Measurements from ENCODE around the gene HAAO. TPM values are rescaled to one million over a fixed set of nuclear protein-coding genes. Genes with fewer than 3 reads are reported as not detected.

The HAAO gene
- total RNA-seq, 2 donors from 2014 or later, result 1.4 to 2.6 TPM

- H3K36me3 ChIP-seq, result no peaks in the 10 kb centered on the region
- H3K27ac ChIP-seq, result no peak overlapping the region
- no peak for DNase-seq (ENCODE audit: low spot score)
- H3K4me1 ChIP-seq, result peaks cover 0 to 35% of the 10 kb centered on the region in 2 donors
- H3K27me3 ChIP-seq, result no peaks in the 10 kb centered on the region
- H3K4me3 ChIP-seq, result no peak overlapping the region
- TF ChIP-seq, protein P1, sequence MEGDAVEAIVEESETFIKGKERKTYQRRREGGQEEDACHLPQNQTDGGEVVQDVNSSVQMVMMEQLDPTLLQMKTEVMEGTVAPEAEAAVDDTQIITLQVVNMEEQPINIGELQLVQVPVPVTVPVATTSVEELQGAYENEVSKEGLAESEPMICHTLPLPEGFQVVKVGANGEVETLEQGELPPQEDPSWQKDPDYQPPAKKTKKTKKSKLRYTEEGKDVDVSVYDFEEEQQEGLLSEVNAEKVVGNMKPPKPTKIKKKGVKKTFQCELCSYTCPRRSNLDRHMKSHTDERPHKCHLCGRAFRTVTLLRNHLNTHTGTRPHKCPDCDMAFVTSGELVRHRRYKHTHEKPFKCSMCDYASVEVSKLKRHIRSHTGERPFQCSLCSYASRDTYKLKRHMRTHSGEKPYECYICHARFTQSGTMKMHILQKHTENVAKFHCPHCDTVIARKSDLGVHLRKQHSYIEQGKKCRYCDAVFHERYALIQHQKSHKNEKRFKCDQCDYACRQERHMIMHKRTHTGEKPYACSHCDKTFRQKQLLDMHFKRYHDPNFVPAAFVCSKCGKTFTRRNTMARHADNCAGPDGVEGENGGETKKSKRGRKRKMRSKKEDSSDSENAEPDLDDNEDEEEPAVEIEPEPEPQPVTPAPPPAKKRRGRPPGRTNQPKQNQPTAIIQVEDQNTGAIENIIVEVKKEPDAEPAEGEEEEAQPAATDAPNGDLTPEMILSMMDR (IDR thresholded peaks at IDR 0.05), result no peak
- H3K9me3 ChIP-seq, result no peaks in the 10 kb centered on the region
Measured at GRCh38 chr2:42789751-42790150, 2.6 kb downstream of the HAAO start.

GRCh38 chr2:42788882-42789281 lies 3.5 kb downstream of the HAAO start:
- H3K36me3 ChIP-seq, result no peaks in the 10 kb centered on the region
- no peaks in the 10 kb centered on the region for H3K9me3 ChIP-seq
- DNase-seq (ENCODE audit: low spot score), result no peak
- H3K4me1 ChIP-seq, result peaks cover 0 to 32% of the 10 kb centered on the region in 2 donors
- no peaks in the 10 kb centered on the region for H3K27me3 ChIP-seq
- H3K4me3 ChIP-seq, result no peak overlapping the region
- H3K27ac ChIP-seq, result no peak overlapping the region
- TF ChIP-seq, protein P1 (IDR thresholded peaks at IDR 0.05), result no peak

DNA sequence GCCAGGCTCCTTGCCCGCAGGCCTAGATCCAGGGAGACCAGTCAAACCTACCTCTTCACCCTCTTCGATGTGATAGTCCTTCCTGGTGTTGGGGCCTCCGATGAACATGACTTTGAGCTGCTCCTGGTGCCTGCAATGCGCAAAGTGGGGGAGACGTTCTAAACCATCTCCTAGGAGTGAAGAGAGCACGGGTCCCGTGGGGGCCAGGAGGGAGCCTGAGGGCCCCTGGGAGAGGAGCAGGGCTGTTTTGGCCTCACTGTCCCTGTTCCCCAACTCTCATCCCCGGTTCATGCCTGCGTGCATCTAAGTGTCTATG lies 3.9 kb downstream of the HAAO start:
- no peak for DNase-seq (ENCODE audit: low spot score)
- no peaks in the 10 kb centered on the region for H3K9me3 ChIP-seq
- no peak overlapping the region for H3K4me3 ChIP-seq
- H3K36me3 ChIP-seq, result no peaks in the 10 kb centered on the region
- H3K4me1 ChIP-seq, result peaks cover 0 to 28% of the 10 kb centered on the region in 2 donors
- no peak overlapping the region for H3K27ac ChIP-seq
- TF ChIP-seq, protein P1 (IDR thresholded peaks at IDR 0.05), result no peak
- no peaks in the 10 kb centered on the region for H3K27me3 ChIP-seq

DNA sequence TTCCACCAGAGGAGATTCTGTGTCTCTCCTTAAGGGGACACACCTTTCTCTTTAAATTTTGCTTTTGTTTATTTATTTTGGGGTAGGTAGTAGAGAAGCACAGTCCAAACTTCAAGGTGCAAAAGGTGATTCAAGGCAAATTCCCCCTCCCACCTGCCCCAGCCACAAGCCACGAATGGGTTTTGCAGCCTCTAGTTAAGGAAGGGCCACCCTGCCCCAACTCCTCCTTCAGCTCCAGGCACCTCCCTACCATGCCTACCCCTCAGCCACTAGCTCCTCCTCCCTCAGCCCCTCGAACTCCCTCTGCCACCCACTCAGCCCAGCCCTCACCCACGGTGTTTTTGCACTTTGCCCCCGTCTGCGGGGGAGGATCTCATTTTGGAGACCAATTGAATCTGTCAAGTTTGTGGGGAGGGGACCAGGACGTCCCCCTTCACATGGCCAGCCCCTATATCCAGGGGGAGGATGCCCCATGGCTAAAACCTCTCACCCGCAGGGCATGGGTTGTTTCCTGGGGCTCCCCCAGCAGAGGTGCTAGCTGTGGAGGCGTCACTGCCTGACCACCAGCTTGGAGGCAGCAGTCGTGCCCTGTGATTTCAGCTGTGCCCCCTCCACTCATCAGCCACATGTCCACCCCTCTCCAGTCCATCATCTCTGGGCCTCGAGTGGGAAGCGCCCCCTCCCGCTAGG lies 4.5 kb downstream of the HAAO start:
- no peak for DNase-seq (ENCODE audit: low spot score)
- no peak overlapping the region for H3K27ac ChIP-seq
- TF ChIP-seq, protein P1 (IDR thresholded peaks at IDR 0.05), result no peak
- no peaks in the 10 kb centered on the region for H3K9me3 ChIP-seq
- H3K4me1 ChIP-seq, result peaks cover 0 to 23% of the 10 kb centered on the region in 2 donors
- no peaks in the 10 kb centered on the region for H3K36me3 ChIP-seq
- no peaks in the 10 kb centered on the region for H3K27me3 ChIP-seq
- H3K4me3 ChIP-seq, result no peak overlapping the region

GRCh38 chr2:42787424-42787787 lies 5.0 kb downstream of the HAAO start:
- Histone ChIP-seq H3K9me3 (no peaks in the 10 kb centered on the region), H3K4me3 (no peak overlapping the region), H3K36me3 (no peaks in the 10 kb centered on the region), H3K27me3 (no peaks in the 10 kb centered on the region), H3K27ac (no peak overlapping the region), H3K4me1 (peaks cover 0 to 22% of the 10 kb centered on the region in 2 donors)
- DNase-seq (ENCODE audit: low spot score), result no peak
- TF ChIP-seq, protein P1 (IDR thresholded peaks at IDR 0.05), result no peak

Data from right atrium auricular region (tissue), 2 donors.